HG03432 (cell line): ENCODE results near the gene MS4A6E.
"Not testable (repeated sequence)": the region's sequence is repeated elsewhere in the genome, so short reads cannot be mapped to it uniquely, and the experiment has no call there.

Source experiments
- ATAC-seq: cut with Tn5 transposase; IDR thresholded peaks from one replicate; pipeline ENCODE4 v1.9.1; 2021; ENCODE audit warnings: mild to moderate bottlenecking, moderate library complexity; ENCODE audit not compliant: unreplicated experiment

Gene MS4A6E

GRCh38 chr11:60326955-60327354 is at the start of gene MS4A6E:
Gene MS4A6E, plus strand, starts transcription at chr11:60327255. Its CDS starts 7,641 bp downstream, at chr11:60334896.
- ATAC-seq, result no peak

GRCh38 chr11:60280412-60280811 is 46.6 kb upstream of the MS4A6E start, which contains the start of gene MS4A4A:
Gene MS4A4A, plus strand, starts transcription at chr11:60280666. Its CDS starts 10 bp downstream, at chr11:60280676.
- no peak for ATAC-seq

GRCh38 chr11:60281485-60281884 is 45.6 kb upstream of the MS4A6E start:
- ATAC-seq, result no peak

GRCh38 chr11:60282286-60282685 is 44.8 kb upstream of the MS4A6E start:
- no peak for ATAC-seq

- not testable (repeated sequence) for ATAC-seq
Observed at GRCh38 chr11:60285411-60286126, 41.5 kb upstream of the MS4A6E start.

GRCh38 chr11:60288531-60288930 is 38.5 kb upstream of the MS4A6E start:
- no peak for ATAC-seq

- no peak for ATAC-seq
Observed at GRCh38 chr11:60292145-60292544, 34.9 kb upstream of the MS4A6E start.

- no peak for ATAC-seq
Observed at GRCh38 chr11:60301178-60301577, 25.9 kb upstream of the MS4A6E start.

- not testable (repeated sequence) for ATAC-seq
Observed at GRCh38 chr11:60301884-60302283, 25.2 kb upstream of the MS4A6E start.

- ATAC-seq, result no peak
Observed at GRCh38 chr11:60303661-60304060, 23.4 kb upstream of the MS4A6E start.

- no peak for ATAC-seq
Observed at GRCh38 chr11:60305906-60306619, 21.0 kb upstream of the MS4A6E start.

- ATAC-seq, result no peak
Observed at GRCh38 chr11:60307507-60308195, 19.4 kb upstream of the MS4A6E start.

- peak; percentile 67 for ATAC-seq
Observed at GRCh38 chr11:60310407-60310998, 16.6 kb upstream of the MS4A6E start.

- ATAC-seq, result no peak
Observed at GRCh38 chr11:60314635-60315321, 12.3 kb upstream of the MS4A6E start.

- ATAC-seq, result no peak
Observed at GRCh38 chr11:60315871-60316270, 11.2 kb upstream of the MS4A6E start.

GRCh38 chr11:60316317-60316716 is 10.7 kb upstream of the MS4A6E start:
- ATAC-seq, result no peak

GRCh38 chr11:60318726-60319125 is 8.3 kb upstream of the MS4A6E start:
- ATAC-seq, result peak; percentile 55

GRCh38 chr11:60321051-60321450 is 6.0 kb upstream of the MS4A6E start:
- ATAC-seq, result no peak

- ATAC-seq, result no peak
Observed at GRCh38 chr11:60328460-60328859, 1.4 kb downstream of the MS4A6E start.

GRCh38 chr11:60332846-60333245 is 5.8 kb downstream of the MS4A6E start:
- ATAC-seq, result no peak
